HG03175 (cell line): ENCODE data around the gene PDE12.
A peak's percentile ranks its signal among the peaks of the same experiment; 100 is the strongest.
"Not testable (repeated sequence)": the region's sequence is repeated elsewhere in the genome, so short reads cannot be mapped to it uniquely, and the experiment has no call there.

Experiments
- ATAC-seq: cut with Tn5 transposase; IDR thresholded peaks from one replicate; pipeline ENCODE4 v1.9.1; 2021; ENCODE audit warnings: mild to moderate bottlenecking, moderate library complexity; ENCODE audit not compliant: unreplicated experiment

PDE12 gene

GRCh38 chr3:57586778-57587177 is 30.7 kb downstream of the PDE12 start:
- no peak for ATAC-seq

GRCh38 chr3:57587905-57588304 is 31.8 kb downstream of the PDE12 start:
- ATAC-seq: no peak

- ATAC-seq: no peak
These were observed 36.2 kb downstream of the PDE12 start for GRCh38 chr3:57592306-57592705.

GRCh38 chr3:57594144-57594543 is 38.1 kb downstream of the PDE12 start:
- no peak for ATAC-seq

- no peak for ATAC-seq
These were observed 38.5 kb downstream of the PDE12 start for GRCh38 chr3:57594576-57594975.

- ATAC-seq: no peak
These were observed 40.5 kb downstream of the PDE12 start for GRCh38 chr3:57596495-57597126.

GRCh38 chr3:57597127-57597923 is 41.3 kb downstream of the PDE12 start, which contains the start of gene ARF4:
TSS of gene ARF4 (minus strand) at chr3:57597344. CDS start at chr3:57597140, 204 bp downstream.
- peak; percentile 94 for ATAC-seq

- ATAC-seq: no peak
These were observed 42.8 kb downstream of the PDE12 start for GRCh38 chr3:57598765-57599360.

GRCh38 chr3:57600195-57600594 is 44.1 kb downstream of the PDE12 start:
- ATAC-seq: no peak

- no peak for ATAC-seq
These were observed 48.9 kb downstream of the PDE12 start for GRCh38 chr3:57604971-57605370.

- no peak for ATAC-seq
These were observed 49.6 kb downstream of the PDE12 start for GRCh38 chr3:57605683-57606082.

- ATAC-seq: not testable (repeated sequence)
These were observed 55.8 kb downstream of the PDE12 start for GRCh38 chr3:57611870-57612269.

GRCh38 chr3:57616233-57616632 is 60.2 kb downstream of the PDE12 start:
- ATAC-seq: no peak
